ENCODE results near the gene SLC25A43.
"Not testable (repeated sequence)": the region's sequence is repeated elsewhere in the genome, so short reads cannot be mapped to it uniquely, and the experiment has no call there.

The SLC25A43 gene

DNA sequence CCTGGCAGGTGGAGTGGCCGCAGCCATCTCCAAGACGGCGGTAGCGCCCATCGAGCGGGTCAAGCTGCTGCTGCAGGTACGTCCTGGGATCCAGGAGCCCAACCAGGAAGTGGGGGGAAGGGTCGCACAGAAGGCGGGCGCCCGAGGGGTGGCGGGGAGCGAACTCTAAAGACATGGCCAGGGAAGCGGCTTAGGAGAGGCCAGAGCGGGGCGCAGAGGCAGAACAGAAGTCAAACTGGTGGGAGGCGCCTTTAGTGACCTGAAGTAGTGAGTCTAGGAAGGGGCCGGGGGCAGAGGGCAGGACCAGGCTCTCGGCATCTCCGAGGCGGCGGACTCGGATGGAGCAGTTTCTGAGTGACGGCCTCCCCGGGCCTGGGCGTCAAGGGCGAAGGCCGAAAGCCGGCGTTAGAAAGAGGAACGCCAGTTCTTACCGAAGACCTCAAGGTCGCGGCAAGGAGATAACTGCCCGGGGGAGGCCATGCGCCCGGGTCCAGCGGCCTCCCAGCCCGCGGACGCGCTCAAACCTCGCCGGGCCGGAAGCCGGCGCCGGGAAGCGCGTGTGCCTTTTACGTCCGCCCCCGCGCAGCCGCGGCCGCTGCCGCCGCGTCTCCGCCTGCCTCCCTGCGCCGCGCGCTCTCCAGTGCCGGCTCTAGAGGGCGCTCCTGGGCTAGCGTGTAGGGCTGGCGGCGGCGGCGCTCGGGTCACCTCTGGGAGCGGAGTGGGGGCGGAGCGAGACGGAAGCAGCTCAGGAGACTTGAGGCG, 69.6 kb downstream of the SLC25A43 start:
- DNase-seq = peak; percentile 83 to 85

DNA sequence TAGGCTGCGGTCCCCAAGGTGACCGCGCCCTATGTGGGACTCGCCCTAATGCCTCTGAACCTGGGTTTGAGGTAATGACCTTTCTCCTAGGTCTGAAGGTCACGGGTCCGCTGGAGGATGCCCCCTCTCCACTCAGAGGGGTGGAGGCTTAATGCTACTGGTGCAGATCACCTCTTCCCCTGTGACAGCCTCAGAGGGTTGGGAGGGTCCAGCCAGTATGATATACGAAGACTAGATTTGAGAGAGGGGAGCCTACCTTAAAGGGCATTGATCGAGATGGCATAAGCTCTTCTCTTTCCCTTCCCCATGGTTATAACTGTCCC, 70.1 kb downstream of the SLC25A43 start:
- no peak for DNase-seq

DNA sequence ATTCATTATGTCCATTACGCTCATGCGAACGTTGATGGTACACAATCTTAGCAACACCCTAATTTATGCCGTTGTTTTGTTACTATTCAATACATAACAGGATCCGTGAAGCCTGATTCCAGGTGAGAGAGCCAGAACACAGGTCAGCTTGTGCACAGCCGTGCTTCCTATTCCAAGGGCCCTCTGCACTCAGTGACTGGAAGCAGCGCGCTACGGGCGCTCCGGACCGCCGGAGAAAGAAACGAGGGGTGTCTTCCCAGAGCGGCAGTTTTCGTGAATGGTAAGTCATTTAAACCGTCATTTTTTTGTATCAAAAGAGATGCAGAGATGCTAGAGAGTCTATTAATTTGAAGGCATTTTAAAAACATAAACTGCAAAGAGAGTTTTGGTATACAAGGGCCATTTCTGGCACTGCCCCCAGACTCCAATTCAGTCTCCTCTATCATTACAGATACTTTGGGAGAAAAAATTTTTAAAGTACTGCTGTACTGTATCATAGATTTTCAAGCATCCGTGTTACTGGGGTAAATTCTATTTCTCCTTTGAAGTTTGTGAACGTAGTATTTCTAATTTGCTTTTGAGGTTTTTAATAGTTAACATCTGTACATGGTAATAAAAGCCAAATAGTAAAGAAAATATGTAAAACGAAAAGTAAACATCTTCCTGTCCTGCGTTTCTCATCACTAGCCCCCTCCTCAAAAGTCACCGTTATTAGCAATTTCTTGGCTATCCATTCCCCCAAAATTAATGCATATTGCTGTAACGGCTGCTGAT, 75.7 kb downstream of the SLC25A43 start:
- no peak for DNase-seq

DNA sequence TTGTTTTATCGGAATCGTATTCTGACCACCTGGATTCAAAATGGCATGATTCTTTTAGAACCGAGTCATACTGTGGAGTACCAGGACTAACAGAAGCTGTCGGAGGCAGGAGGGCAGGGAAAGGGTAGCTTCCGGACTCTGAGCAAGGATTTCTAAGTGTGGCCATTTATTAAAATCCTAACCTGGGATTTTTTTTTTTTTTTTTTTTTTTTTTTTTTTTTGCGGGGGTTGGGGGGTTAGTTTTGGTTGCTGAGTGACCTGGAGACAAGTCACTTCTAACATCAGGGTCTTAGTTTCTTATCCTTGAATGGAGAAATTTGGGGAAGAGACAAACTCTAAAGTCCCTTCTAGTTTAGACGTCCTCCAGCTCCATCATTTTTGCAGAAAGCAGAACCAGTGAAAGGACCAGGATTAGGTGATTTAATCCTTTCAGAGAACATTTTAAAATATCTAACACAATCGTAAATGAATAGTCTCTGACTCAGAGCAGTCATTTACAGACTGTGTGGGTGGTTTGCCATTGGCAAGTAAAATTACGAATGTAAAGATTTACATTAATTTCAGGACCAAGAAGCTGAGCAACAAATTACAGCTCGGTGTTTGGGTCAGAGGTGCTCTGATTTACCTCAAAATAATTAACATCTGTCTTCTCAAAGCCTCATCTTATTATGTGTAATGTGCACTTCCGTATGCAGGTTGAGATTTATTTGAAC, 76.4 kb downstream of the SLC25A43 start:
- DNase-seq = no peak

DNA sequence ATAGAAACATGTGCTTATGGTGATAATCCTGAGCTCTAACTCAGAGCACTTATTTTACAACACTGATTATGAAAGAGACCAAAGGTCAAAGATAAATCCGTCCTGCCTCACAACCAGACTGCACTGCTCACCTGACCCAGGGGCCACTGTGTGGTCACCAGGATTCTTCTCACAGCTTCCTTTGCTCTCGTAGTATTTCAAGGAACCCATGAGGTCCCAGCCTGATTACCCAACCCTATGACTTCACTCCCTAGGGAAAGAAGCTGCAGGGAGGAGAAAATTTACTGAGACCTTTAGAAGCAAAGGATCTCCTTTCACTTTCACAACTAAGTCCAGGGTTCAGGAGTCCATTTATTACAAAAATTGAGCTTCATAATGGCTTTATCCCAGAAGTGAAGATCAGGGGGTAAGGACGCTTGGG, 78.7 kb downstream of the SLC25A43 start:
- DNase-seq = no peak

DNA sequence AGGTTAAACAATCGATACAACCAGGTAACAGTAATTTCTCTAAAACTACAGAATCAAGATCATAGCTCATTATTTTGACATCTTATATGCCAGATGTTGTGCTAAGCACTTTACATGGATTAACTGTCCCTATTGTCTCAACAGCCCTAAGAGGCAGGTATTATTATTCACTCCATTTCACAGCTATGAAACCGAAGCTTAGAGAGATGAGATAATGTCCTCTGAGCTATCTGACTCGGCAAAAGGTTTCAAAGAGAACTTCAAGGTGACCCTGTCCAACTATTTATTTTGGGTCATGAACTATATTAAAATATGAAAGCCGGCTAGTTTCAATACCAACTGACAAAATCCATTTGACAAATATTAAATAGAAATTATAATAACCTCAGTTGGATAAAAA, 79.4 kb downstream of the SLC25A43 start:
- DNase-seq = no peak

DNA sequence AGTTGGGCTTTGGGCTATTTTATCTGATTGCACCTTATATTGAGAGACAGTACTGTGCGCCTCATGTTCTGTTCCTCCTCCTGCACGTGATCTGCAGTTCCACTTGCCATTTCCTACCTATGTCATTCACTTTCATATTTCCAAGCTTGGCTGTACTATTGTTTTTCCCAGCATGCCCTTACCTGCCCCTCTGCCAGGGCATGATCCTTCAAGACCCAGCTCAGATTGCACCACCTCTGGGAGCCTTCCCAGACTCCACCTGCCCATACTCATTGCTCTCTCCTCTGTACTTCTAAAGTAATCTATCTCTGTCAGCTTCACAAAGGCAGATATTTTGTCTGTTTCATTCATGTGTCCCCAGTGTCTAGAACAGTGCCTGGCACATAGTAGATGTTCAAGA, 80.7 kb downstream of the SLC25A43 start:
- no peak for DNase-seq

DNA sequence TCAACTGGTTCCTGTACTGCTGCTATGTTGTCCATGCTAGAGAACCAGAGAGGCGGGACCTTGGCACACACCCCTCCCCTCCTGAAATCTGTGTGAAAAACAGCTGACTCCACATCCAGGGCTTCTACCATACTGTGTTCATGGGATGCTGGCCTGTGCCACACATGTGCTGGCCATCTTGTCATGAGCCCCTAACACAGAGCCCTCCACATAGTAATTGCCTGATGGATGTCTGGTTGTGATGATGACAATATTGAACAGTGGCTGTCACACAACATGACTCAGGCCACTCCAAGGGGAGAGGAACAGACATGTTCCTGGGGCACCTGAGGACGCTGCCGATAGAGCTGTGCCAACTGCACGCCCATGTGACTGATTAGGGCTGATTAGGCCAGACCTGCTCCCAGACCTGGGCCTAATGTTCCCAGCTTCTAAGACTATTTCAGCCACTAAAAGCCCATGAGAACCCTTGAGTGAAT, 82.2 kb downstream of the SLC25A43 start:
- no peak for DNase-seq

DNA sequence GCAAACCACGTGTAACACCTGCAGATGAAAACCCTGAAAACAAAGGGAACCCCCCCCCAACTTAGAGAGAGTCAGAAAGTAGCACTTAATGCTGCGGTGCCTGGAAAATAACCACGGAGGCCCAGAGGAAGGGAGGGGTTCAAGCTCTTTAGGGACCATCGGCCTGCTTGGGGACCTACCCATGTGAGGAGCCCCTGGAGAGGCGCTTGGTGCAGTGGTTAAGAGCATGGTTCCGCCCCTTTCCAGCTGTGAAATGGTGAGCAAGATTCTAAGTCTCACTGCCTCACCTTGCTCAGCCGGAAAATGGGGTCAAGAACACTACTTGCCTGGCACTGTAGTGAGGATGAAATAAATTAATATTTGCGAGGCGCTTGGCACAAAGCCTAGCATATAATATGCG, 82.9 kb downstream of the SLC25A43 start:
- DNase-seq = no peak

DNA sequence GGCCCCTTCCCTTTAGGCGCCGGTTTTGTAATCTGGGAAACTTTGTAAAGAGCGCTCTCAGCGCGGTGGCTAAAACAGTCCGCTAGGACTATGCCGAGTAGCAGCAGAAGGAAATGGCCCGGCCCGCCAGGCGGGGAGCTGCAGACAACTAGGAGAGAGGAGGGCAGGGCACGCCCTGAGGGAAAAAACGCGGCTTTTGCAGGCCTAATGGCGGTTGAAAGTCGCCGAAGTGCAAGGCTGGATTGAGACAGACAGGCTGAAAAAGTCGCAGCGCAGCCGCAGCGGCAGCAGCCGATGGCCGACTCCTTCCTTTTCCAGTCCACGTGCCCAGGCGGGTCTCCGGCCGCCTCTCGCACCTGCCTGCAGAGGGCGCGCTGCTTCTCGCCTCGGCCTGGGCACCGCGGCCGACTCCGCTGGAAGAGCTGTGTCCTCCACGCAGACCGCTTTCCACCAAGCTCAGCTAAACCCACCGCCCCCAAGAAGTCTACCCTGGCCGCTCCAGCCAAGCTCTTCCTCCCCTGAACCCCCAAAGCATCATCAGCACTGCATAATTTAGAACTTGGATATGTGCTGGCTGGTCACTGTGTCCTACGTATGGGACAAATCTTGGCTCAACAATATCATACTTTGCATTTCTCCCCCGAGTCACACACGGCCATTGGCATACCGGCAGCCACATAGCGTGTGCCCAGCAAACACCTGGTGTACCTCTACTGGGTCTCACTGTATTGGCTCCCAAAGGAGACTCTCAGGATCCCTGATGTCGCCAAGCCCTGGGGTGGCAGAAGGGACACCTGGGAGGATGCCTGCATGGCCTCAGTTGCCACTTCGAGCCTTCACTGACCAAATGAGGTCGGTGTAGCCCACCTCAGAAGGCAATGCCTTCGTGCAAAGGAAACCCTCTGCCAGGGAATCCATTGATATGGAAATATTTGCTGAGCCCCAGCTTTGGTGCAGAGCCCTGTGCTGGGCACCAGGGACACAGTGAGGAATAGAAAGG, 83.6 kb downstream of the SLC25A43 start:
- DNase-seq = peak; percentile 53 to 64

DNA sequence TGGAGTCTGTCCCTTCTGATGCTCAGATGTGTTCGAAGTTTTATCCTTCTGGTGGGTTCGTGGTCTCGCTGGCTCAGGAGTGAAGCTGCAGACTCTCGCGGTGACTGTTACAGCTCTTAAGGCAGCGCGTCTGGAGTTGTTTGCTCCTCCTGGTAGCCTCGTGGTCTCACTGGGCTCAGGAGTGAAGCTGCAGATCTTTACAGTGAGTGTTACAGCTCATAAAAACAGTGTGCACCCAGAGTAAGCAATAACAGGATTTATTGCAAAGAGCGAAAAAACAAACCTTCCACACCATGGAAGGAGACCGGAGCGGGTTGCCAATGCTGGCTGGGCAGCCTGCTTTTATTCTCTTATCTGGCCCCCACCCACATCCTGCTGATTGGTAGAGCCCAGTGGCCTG, 87.6 kb downstream of the SLC25A43 start:
- DNase-seq = no peak

DNA sequence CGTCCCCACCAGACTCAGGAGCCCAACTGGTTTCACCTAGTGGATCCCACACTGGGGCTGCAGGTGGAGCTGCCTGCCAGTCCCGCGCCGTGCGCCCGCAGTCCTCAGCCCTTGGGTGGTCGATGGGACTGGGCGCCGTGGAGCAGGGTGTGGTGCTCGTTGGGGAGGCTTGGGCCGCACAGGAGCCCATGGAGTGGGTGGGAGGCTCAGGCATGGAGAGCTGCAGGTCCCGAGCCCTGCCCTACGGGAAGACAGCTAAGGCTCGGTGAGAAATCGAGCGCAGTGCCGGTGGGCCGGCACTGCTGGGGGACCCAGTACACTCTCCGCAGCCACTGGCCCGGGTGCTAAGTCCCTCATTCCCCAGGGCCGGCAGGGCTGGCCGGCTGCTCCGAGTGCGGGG, 88.6 kb downstream of the SLC25A43 start:
- not testable (repeated sequence) for DNase-seq

DNA sequence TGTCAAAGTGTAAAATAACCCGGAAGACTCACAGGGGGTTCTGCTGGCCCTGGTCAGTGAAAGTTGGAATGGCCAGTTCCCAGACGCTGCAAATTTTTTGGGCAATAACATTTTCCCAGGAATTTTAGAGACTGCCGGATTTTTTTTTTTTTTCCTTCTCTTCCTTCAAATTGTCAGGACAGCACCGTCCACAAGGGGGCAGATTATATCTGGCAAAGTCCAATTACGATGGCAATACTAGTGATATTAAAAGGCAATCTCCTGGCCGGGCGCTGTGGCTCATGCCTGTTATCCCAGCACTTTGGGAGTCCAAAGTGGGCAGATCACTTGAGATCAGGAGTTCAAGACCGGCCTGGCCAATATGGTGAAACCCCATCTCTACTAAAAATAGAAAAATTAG, 89.6 kb downstream of the SLC25A43 start:
- DNase-seq = peak in 1 of 2 experiments; percentile 7

DNA sequence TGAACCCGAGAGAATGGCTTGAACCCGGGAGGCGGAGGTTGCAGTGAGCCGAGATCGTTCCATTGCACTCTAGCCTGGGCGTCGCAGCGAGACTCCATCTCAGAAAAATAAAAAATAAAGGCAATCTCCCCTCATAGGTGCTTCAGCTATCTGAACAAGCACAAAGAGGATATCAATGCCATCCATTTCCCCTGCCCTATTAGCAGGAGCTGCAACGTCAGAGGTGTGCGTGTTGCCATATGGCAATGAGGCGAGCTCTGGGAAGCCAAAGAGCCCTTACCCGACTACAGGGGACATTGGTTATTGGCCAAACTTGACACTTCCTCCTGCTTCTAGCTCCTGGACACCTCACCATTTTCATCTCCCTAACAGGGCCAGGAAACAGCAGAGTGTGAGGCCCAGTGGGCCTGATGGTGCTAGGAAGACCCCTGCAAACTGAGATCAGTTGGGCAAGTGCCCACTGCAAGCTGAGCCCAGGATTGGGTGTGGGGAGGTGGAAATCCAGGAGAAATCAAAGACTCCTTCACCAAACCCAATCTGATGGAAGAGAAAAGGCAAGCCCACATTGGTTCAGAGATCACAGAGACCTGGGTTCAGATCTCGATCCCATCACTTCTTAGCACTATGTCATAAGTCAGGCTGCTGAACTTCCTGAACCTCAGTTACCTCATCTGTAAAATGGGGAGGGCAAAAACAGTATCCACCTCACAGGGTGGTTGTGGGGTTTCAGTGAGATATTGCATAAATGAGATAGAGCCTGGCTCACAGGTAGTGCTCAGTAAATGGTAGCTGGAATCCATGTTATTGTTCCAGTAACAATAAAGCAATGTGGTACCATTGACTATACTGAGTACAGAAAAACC, 90.3 kb downstream of the SLC25A43 start:
- no peak for DNase-seq

DNA sequence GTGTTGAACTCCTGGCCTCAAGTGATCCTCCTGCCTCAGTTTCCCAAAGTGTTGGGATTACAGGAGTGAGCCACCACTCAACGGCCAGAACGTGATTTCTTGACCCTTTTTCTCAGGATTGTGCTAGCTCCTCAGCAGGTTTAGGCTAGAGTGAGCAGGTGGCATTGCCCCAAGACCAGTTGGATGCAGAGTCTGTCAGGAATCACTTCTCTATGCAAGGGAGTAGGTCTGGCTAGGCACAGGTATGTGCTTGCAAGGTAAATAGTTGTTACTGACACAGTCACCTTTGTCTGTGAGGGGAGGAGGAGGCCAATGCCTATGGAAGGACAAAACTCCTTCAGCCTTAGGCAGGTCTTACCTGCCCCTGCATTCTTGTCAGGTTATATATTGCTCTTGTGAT, 93.3 kb downstream of the SLC25A43 start:
- DNase-seq = no peak

DNA sequence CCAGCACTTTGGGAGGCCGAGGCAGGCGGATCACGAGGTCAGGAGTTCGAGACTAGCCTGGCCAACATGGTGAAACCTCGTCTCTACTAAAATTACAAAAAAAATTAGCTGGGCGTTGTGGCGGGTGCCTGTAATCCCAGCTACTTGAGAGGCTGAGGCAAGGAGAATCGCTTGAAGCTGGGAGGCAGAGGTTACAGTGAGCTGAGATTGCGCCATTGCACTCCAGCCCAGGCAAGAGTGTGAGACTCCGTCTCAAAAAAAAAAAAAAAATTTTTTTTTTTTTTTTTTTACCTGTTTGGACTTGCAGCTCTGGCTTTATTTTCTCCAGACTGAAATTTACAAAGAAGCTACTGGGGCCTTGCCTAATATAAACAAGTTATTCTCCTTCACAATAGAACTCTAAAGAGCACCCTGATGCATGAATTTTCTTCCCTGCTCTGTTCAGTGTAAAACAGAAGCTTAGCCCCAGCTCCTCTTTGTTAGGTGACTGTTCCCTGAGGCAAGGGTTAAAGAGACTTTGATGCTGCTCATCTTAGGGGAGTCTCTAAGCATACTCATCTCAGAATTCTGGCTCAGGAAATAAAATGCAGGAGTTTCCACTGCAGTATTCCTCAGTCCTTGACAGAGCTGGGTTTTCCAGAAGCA, 94.8 kb downstream of the SLC25A43 start:
- DNase-seq = not testable (repeated sequence)

DNA sequence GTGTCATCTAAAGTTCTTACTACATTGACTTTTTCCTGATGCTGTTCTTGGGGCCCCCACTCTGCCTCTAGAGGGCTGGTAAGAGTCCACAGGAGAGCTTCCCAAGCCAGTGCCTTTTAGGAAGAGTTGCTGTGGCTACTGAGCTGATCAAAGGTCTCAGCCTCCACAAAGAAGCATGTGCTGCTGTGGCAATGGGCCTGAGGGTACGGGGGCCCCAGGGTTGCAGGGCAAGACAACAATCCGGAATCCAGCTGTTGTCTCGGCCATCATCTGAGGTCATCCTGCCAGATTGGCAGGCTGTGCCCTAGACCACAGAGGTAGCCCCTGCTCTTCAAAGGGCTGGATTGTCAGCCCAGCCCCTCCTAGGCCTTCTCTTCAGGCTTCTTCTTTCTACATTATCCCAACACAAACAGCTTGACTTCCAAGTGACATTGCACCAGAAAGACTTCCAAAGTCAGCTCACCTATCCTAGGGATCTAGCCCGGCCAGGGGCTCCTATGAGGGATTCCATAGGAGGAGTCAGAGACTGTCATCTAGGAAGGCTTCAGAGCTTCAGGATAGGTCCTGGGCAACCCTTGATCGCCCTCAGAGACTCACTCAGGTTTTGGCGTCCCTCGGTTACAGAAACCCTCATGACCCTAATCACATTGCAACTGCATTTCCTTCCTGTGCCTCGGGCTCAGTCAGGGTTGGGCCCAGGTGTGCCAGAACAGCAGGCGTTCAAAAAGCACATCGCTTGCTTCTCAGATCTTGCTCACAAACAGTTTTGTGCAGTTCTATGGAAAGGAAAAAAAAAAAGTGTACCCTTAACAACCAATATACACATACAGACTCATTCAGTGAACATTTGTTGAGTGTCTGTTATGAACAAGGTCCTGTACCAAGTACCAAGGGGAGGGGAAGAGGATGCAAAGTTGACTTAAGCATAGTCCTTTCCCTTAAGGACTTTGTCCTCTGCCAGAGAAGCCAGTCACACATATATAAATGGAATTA, 96.9 kb downstream of the SLC25A43 start:
- DNase-seq = no peak

DNA sequence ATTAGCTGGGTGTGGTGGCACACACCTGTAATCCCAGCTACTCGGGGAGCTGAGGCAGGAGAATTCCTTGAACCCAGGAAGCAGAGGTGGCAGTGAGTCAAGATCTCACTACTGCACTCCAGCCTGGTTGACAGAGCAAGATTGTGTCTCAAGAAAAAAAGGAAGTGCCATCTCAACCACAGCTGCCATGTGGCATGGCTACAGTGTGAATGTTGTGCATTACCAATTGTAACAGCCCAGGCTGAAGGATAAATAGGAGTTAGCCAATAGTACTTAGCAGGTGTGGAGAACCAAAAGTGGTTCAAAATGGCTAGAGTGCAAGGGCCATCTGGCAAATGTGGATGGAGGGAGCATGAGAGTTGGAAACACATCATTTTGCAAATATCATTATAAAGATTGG, 98.0 kb downstream of the SLC25A43 start:
- DNase-seq = no peak

DNA sequence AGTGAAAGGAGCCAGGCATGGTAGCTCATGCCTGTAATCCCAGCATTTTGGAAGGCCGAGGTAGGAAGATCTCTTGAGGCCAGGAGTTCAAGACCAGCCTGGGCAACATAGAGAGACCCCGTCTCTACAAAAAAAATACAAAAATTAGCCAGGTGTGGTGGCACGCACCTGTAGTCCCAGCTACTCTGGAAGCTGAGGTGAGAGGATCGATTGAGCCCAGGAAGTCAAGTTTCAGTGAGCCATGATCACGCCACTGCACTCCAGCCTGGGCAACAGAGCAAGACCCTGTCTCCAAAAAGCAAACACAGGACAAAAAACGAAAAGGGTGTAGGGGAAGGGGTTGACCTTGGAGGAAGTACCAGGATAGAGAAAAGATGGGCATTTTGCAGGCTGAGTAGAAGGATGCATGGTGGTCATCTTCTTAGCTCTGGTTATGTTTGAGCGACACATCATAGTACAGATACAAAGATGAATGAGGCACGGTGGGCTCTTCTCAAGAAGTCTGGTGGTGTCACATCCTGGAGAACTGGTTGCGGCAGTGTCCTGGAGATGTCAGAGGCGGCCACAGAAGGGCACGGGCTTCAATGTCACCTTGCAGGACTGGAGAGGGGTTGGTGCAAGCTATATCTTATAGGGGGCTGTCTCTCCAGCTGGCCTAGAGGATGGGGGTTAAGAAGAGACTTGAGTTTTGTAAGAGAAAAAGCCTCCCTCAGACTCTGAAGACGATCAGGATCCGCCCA, 101.1 kb downstream of the SLC25A43 start:
- DNase-seq = no peak

All from stimulated activated CD4-positive, alpha-beta T cell treated with anti-CD3 and anti-CD28 coated beads, Interleukin-4, amount 100 ng/mL, for 4 hours (primary cell).